Caco-2 (cell line): ENCODE results near the gene CTNNB1. TPM values are rescaled to one million over a fixed set of nuclear protein-coding genes. Genes with fewer than 3 reads are reported as not detected.
A peak's percentile ranks its signal among the peaks of the same experiment; 100 is the strongest.

Experiments
- BruUV-seq: library from RNA; stranded (reverse); fragments of 400-500 nt; replicated peaks from 2 replicates; lab custom pipeline; 2021; lab: Mats Ljungman, UMichigan
- CTCF ChIA-PET: fragments of 300-600 bp; sonication (Branson Sonifier 250); formaldehyde crosslinking; loops from one replicate; lab custom pipeline; 2022; ENCODE audit warnings: antibody characterized with exemption; lab: Charles Lee
- POLR2A ChIA-PET: fragments of 300-600 bp; sonication (Branson Sonifier 250); formaldehyde crosslinking; loops from one replicate; lab custom pipeline; 2022; ENCODE audit warnings: antibody characterized with exemption; lab: Charles Lee
- DNase-seq, 2 experiments: peaks; one replicate each; pipeline versions ENCODE4 v3.0.0 to v3.0.0-alpha.2; 2020 to 2022
- H3K27me3 ChIP-seq: replicated peaks from 2 replicates; pipeline ENCODE4 v1.6.0; 2011; ENCODE audit warnings: low read length; ENCODE audit not compliant: control insufficient read depth, insufficient read depth
- H3K36me3 ChIP-seq: 2 replicates; pipeline ENCODE4 v1.5.1; 2011; ENCODE audit warnings: low read length; ENCODE audit not compliant: control insufficient read depth, insufficient read depth
- H3K4me1 ChIP-seq: fragments of 250-450 bp; sonication (Bioruptor Pico); 2 replicates; pipeline ENCODE4 v1.5.1; 2020; ENCODE audit warnings: mild to moderate bottlenecking
- H3K4me3 ChIP-seq: 2 replicates; pipeline ENCODE4 v1.5.1; 2011; ENCODE audit warnings: low read depth, mild to moderate bottlenecking, control low read depth, low read length
- H3K9me3 ChIP-seq: fragments of 250-450 bp; sonication (Bioruptor Pico); 2 replicates; pipeline ENCODE4 v1.5.1; 2020; ENCODE audit warnings: mild to moderate bottlenecking, moderate library complexity
- H3K27ac Mint-ChIP-seq: one replicate; pipeline ENCODE4 v1.8.0; 2022; ENCODE audit warnings: mixed read lengths; ENCODE audit not compliant: unreplicated experiment
- H3K27me3 Mint-ChIP-seq: one replicate; pipeline ENCODE4 v1.8.0; 2022; ENCODE audit warnings: mixed read lengths; ENCODE audit not compliant: insufficient read depth, unreplicated experiment
- H3K36me3 Mint-ChIP-seq: one replicate; pipeline ENCODE4 v1.8.0; 2022; ENCODE audit warnings: mild to moderate bottlenecking, mixed read lengths; ENCODE audit not compliant: insufficient read depth, unreplicated experiment
- H3K4me1 Mint-ChIP-seq: one replicate; pipeline ENCODE4 v1.8.0; 2022; ENCODE audit warnings: low read depth, mixed read lengths; ENCODE audit not compliant: unreplicated experiment
- H3K4me3 Mint-ChIP-seq: one replicate; pipeline ENCODE4 v1.8.0; 2022; ENCODE audit warnings: mild to moderate bottlenecking, moderate library complexity, mixed read lengths; ENCODE audit not compliant: unreplicated experiment
- H3K9me3 Mint-ChIP-seq: one replicate; pipeline ENCODE4 v1.8.0; 2022; ENCODE audit warnings: mixed read lengths; ENCODE audit not compliant: unreplicated experiment
- CTCF ChIP-seq, 2 experiments: fragments of 200-600 bp in 1 of 2; IDR thresholded peaks; 1 replicate in 1 of 2; 2 replicates in 1 of 2; pipeline versions ENCODE4 v1.5.1 to v1.8.0; 2011 to 2022; ENCODE audit warnings: antibody characterized with exemption in 1 of 2, control low read depth in 1 of 2, inconsistent platforms in 1 of 2, low read depth in 1 of 2, low read length in 1 of 2, mild to moderate bottlenecking in 1 of 2, moderate library complexity in 1 of 2; ENCODE audit not compliant: insufficient read depth in 1 of 2, severe bottlenecking in 1 of 2, unreplicated experiment in 1 of 2
- intact Hi-C: fragments of 100-400 bp; cut with micrococcal nuclease; formaldehyde crosslinking; loops from one replicate; pipeline ENCODE4 v1.10.0; 2022; ENCODE audit not compliant: unreplicated experiment
- total RNA-seq: library from RNA; stranded (reverse); gene quantifications from 2 replicates; pipeline ENCODE4 v1.2.3, GENCODE V29; 2022

Gene CTNNB1
- total RNA-seq, 1 experiment from 2014 or later = 206 TPM

DNA sequence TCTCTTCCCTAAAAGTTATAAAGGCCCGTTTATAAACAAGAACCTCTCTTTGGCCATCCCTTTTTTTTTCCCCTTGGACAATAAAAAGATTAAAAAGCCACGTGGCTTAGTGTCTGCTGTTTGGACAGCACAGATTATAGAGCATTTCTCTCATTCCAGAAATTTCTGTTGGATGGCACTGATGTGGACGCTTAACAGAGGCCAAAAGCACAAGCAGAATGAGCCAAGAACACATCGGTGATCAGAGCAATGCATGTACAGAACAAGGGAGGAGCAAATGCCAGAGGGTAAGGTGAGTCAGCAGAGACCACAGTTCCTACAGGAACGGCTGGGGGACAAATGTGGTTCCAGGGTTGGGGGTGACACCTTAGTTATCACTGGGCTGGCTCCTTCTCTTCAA is 30.3 kb upstream of the CTNNB1 start:
- TF ChIP-seq CTCF (IDR thresholded peaks at IDR 0.05; ENCODE audit: insufficient read depth in 1 of 2, low read depth in 1 of 2, low read length in 1 of 2, severe bottlenecking in 1 of 2, unreplicated experiment in 1 of 2) = no peak
- Histone ChIP-seq H3K27me3 (no peaks in the 10 kb centered on the region), H3K4me3 (no peak overlapping the region), H3K36me3 (peaks cover 2% of the 10 kb centered on the region; the same call in 1 of the 2 replicates), H3K9me3 (peaks cover 2% of the 10 kb centered on the region; the same call in 1 of the 2 replicates), H3K4me1 (peaks cover 33% of the 10 kb centered on the region)
- ChIA-PET POLR2A (no interaction called here), CTCF (no interaction called here)
- Mint-ChIP-seq H3K27ac (peak overlapping the region; percentile 84), H3K4me3 (peak overlapping the region; percentile 71), H3K9me3 (peaks cover 25% of the 10 kb centered on the region), H3K27me3 (no peaks in the 10 kb centered on the region), H3K4me1 (peaks cover 50% of the 10 kb centered on the region), H3K36me3 (peaks cover 11% of the 10 kb centered on the region)
- intact Hi-C loops = loop anchor here (5.0 kb wide), 1 partner anchor 67 kb away; no protein-coding TSS in a partner anchor
- DNase-seq = peak; percentile 52 to 56
- no TSS peak for BruUV-seq

DNA sequence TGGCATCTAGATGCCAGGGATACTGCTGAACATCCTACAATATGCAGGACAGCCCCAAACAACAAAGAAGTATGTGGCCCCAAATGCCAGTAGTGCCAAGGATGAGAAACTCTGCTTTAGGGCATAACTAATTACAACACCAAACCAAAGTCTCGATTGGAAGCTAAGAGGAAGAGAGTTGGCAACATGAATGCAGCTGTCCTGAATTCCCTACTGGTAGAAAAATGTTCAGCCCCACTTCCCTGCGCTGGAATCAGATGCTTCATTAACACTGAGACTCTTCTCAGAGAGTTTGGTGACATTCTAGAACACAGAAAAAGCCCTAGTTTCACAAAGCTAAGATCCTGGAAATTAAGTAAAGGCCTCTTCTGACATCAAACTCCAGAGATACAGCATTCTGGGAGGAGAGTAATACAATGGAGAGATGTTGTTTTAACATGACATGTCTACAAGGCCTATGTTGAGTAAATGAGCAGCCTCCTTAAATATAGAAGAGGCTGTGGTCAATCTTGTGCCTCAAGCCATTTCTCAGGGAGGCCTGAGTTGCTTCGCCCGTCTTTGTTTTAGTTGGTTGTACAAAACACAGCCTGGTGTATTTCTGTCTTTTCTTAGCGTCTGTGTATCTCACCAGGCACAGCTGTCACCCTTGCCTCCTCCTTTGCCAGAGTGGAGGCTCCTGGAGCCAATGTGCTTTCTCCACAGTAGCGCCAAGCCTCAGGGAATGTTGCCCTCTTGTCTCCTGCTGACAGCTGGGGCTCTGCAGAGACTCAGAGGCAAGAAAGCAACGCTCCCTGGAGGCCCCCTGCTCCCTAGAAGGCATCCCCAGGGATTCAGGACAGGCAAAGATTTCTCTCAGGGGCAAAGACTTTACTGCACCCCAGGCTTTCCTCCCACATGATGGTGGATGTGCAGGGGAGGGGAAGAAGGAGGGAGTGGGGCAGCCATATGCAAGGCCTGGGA is 25.1 kb upstream of the CTNNB1 start:
- ChIA-PET CTCF (no interaction called here), POLR2A (no interaction called here)
- H3K4me3 Mint-ChIP-seq = no peak overlapping the region

More for the DNA sequence above, 25.1 kb upstream of the CTNNB1 start:
- no peak overlapping the region for H3K27ac Mint-ChIP-seq
- Histone ChIP-seq H3K4me3 (no peak overlapping the region), H3K27me3 (no peaks in the 10 kb centered on the region), H3K36me3 (no peaks in the 10 kb centered on the region), H3K9me3 (0 out of 2 replicates have a peak, but pooled peaks cover 2% of the 10 kb centered on the region), H3K4me1 (peaks cover 41% of the 10 kb centered on the region)
- TF ChIP-seq CTCF (IDR thresholded peaks at IDR 0.05; ENCODE audit: insufficient read depth in 1 of 2, low read depth in 1 of 2, low read length in 1 of 2, severe bottlenecking in 1 of 2, unreplicated experiment in 1 of 2) = no peak
- no TSS peak for BruUV-seq
- peaks cover 40% of the 10 kb centered on the region for H3K4me1 Mint-ChIP-seq
- H3K9me3 Mint-ChIP-seq = no peaks in the 10 kb centered on the region
- H3K36me3 Mint-ChIP-seq = peaks cover 16% of the 10 kb centered on the region
- no peak for DNase-seq
- intact Hi-C loops = no loop called here
- H3K27me3 Mint-ChIP-seq = no peaks in the 10 kb centered on the region
